ENCODE measurements around the gene PDLIM3.

Gene PDLIM3

GRCh38 chr4:185566972-185567371 lies 31.7 kb upstream of the PDLIM3 start:
- H3K79me1 ChIP-seq (ENCODE audit: low read length): no peaks in the 10 kb centered on the region
- no peak overlapping the region for H4K5ac ChIP-seq (ENCODE audit: low read length)
- H2BK120ac ChIP-seq (ENCODE audit: low read depth, low read length): no peak overlapping the region
- no peak overlapping the region for H3K18ac ChIP-seq (ENCODE audit: low read length)
- H2BK15ac ChIP-seq (replicated peaks; ENCODE audit: low read depth): no peak overlapping the region
- H3K27ac ChIP-seq (ENCODE audit: low read depth, low read length): peak overlapping the region; percentile 58
- no peak overlapping the region for H4K8ac ChIP-seq (ENCODE audit: low read depth, low read length)
- no peak overlapping the region for H3K4me2 ChIP-seq (ENCODE audit: low read length)
- H2BK5ac ChIP-seq (ENCODE audit: low read length): peak overlapping the region; percentile 17
- peak; percentile 83 for DNase-seq
- no peak overlapping the region for H3K23ac ChIP-seq (ENCODE audit: low read length)
- H3K4me3 ChIP-seq (ENCODE audit: low read length): no peak overlapping the region
- H3K36me3 ChIP-seq (ENCODE audit: control insufficient read depth, insufficient read depth, low read length): no peaks in the 10 kb centered on the region
- H3K79me2 ChIP-seq (ENCODE audit: control insufficient read depth, insufficient read depth, low read length): no peaks in the 10 kb centered on the region
- H3K4me1 ChIP-seq (ENCODE audit: control insufficient read depth, low read depth, low read length): peaks cover 2% of the 10 kb centered on the region
- H2AK5ac ChIP-seq (ENCODE audit: low read length): no peak overlapping the region
- H3K27me3 ChIP-seq (ENCODE audit: insufficient read depth, low read length, poor library complexity): no peaks in the 10 kb centered on the region
- WGBS (ENCODE audit: extremely low coverage, insufficient coverage, low lambda C conversion rate): no CpG with 5 or more reads among the region's 1 CpG
- no peak overlapping the region for H3K4ac ChIP-seq (ENCODE audit: low read depth, low read length)
- no peak overlapping the region for H3K9ac ChIP-seq (ENCODE audit: low read length)
- H3K56ac ChIP-seq (ENCODE audit: low read length): peak overlapping the region; percentile 27

- Histone ChIP-seq H3K36me3 (ENCODE audit: control insufficient read depth, insufficient read depth, low read length) (no peaks in the 10 kb centered on the region), H3K27me3 (ENCODE audit: insufficient read depth, low read length, poor library complexity) (no peaks in the 10 kb centered on the region), H3K23ac (ENCODE audit: low read length) (no peak overlapping the region), H2AK5ac (ENCODE audit: low read length) (no peak overlapping the region), H3K4me3 (ENCODE audit: low read length) (no peak overlapping the region), H2BK120ac (ENCODE audit: low read depth, low read length) (no peak overlapping the region), H3K4ac (ENCODE audit: low read depth, low read length) (no peak overlapping the region), H3K4me2 (ENCODE audit: low read length) (no peak overlapping the region), H3K4me1 (ENCODE audit: control insufficient read depth, low read depth, low read length) (peaks cover 2% of the 10 kb centered on the region), H3K18ac (ENCODE audit: low read length) (no peak overlapping the region), H3K27ac (ENCODE audit: low read depth, low read length) (peak overlapping the region; percentile 59), H3K79me1 (ENCODE audit: low read length) (no peaks in the 10 kb centered on the region), H3K56ac (ENCODE audit: low read length) (no peak overlapping the region), H3K79me2 (ENCODE audit: control insufficient read depth, insufficient read depth, low read length) (no peaks in the 10 kb centered on the region), H2BK15ac (replicated peaks; ENCODE audit: low read depth) (no peak overlapping the region), H3K9ac (ENCODE audit: low read length) (no peak overlapping the region), H4K8ac (ENCODE audit: low read depth, low read length) (no peak overlapping the region), H2BK5ac (ENCODE audit: low read length) (no peak overlapping the region), H4K5ac (ENCODE audit: low read length) (no peak overlapping the region)
- no CpG with 5 or more reads among the region's 8 CpGs for WGBS (ENCODE audit: extremely low coverage, insufficient coverage, low lambda C conversion rate)
- peak; percentile 62 for DNase-seq
Observed at GRCh38 chr4:185566425-185566824, 31.1 kb upstream of the PDLIM3 start.

GRCh38 chr4:185565696-185566095 lies 30.4 kb upstream of the PDLIM3 start:
- H2AK5ac ChIP-seq (ENCODE audit: low read length): peak overlapping the region; percentile 97
- peaks cover 2% of the 10 kb centered on the region for H3K4me1 ChIP-seq (ENCODE audit: control insufficient read depth, low read depth, low read length)
- H3K4me2 ChIP-seq (ENCODE audit: low read length): no peak overlapping the region
- no peak overlapping the region for H3K4me3 ChIP-seq (ENCODE audit: low read length)
- no peak overlapping the region for H3K23ac ChIP-seq (ENCODE audit: low read length)
- H3K4ac ChIP-seq (ENCODE audit: low read depth, low read length): no peak overlapping the region
- H2BK5ac ChIP-seq (ENCODE audit: low read length): peak overlapping the region; percentile 75
- H4K5ac ChIP-seq (ENCODE audit: low read length): no peak overlapping the region
- H3K18ac ChIP-seq (ENCODE audit: low read length): no peak overlapping the region
- H4K8ac ChIP-seq (ENCODE audit: low read depth, low read length): no peak overlapping the region
- no peaks in the 10 kb centered on the region for H3K27me3 ChIP-seq (ENCODE audit: insufficient read depth, low read length, poor library complexity)
- no peak for DNase-seq
- H3K36me3 ChIP-seq (ENCODE audit: control insufficient read depth, insufficient read depth, low read length): no peaks in the 10 kb centered on the region
- no peak overlapping the region for H2BK120ac ChIP-seq (ENCODE audit: low read depth, low read length)
- no peaks in the 10 kb centered on the region for H3K79me2 ChIP-seq (ENCODE audit: control insufficient read depth, insufficient read depth, low read length)
- H3K56ac ChIP-seq (ENCODE audit: low read length): peak overlapping the region; percentile 63
- H3K9ac ChIP-seq (ENCODE audit: low read length): no peak overlapping the region
- no peaks in the 10 kb centered on the region for H3K79me1 ChIP-seq (ENCODE audit: low read length)
- no peak overlapping the region for H2BK15ac ChIP-seq (replicated peaks; ENCODE audit: low read depth)
- no peak overlapping the region for H3K27ac ChIP-seq (ENCODE audit: low read depth, low read length)
- WGBS (ENCODE audit: extremely low coverage, insufficient coverage, low lambda C conversion rate): no CpG with 5 or more reads among the region's 3 CpGs

GRCh38 chr4:185564349-185564748 lies 29.0 kb upstream of the PDLIM3 start:
- Histone ChIP-seq H2BK120ac (ENCODE audit: low read depth, low read length) (no peak overlapping the region), H3K27me3 (ENCODE audit: insufficient read depth, low read length, poor library complexity) (no peaks in the 10 kb centered on the region), H3K4me2 (ENCODE audit: low read length) (no peak overlapping the region), H3K36me3 (ENCODE audit: control insufficient read depth, insufficient read depth, low read length) (no peaks in the 10 kb centered on the region), H3K4me3 (ENCODE audit: low read length) (no peak overlapping the region), H2BK5ac (ENCODE audit: low read length) (no peak overlapping the region), H3K56ac (ENCODE audit: low read length) (no peak overlapping the region), H3K79me1 (ENCODE audit: low read length) (no peaks in the 10 kb centered on the region), H3K79me2 (ENCODE audit: control insufficient read depth, insufficient read depth, low read length) (no peaks in the 10 kb centered on the region), H2BK15ac (replicated peaks; ENCODE audit: low read depth) (no peak overlapping the region), H3K4ac (ENCODE audit: low read depth, low read length) (no peak overlapping the region), H4K5ac (ENCODE audit: low read length) (no peak overlapping the region), H3K4me1 (ENCODE audit: control insufficient read depth, low read depth, low read length) (peaks cover 4% of the 10 kb centered on the region), H3K18ac (ENCODE audit: low read length) (no peak overlapping the region), H4K8ac (ENCODE audit: low read depth, low read length) (no peak overlapping the region), H3K27ac (ENCODE audit: low read depth, low read length) (no peak overlapping the region), H2AK5ac (ENCODE audit: low read length) (no peak overlapping the region), H3K9ac (ENCODE audit: low read length) (no peak overlapping the region), H3K23ac (ENCODE audit: low read length) (no peak overlapping the region)
- no CpG with 5 or more reads among the region's 3 CpGs for WGBS (ENCODE audit: extremely low coverage, insufficient coverage, low lambda C conversion rate)
- DNase-seq: no peak

- no CpG with 5 or more reads among the region's 3 CpGs for WGBS (ENCODE audit: extremely low coverage, insufficient coverage, low lambda C conversion rate)
- Histone ChIP-seq H4K8ac (ENCODE audit: low read depth, low read length) (no peak overlapping the region), H2AK5ac (ENCODE audit: low read length) (no peak overlapping the region), H3K79me1 (ENCODE audit: low read length) (no peaks in the 10 kb centered on the region), H3K27ac (ENCODE audit: low read depth, low read length) (no peak overlapping the region), H3K23ac (ENCODE audit: low read length) (no peak overlapping the region), H3K4me1 (ENCODE audit: control insufficient read depth, low read depth, low read length) (peaks cover 2% of the 10 kb centered on the region), H3K18ac (ENCODE audit: low read length) (no peak overlapping the region), H3K4me3 (ENCODE audit: low read length) (no peak overlapping the region), H3K27me3 (ENCODE audit: insufficient read depth, low read length, poor library complexity) (no peaks in the 10 kb centered on the region), H2BK120ac (ENCODE audit: low read depth, low read length) (no peak overlapping the region), H3K4me2 (ENCODE audit: low read length) (no peak overlapping the region), H2BK5ac (ENCODE audit: low read length) (no peak overlapping the region), H3K79me2 (ENCODE audit: control insufficient read depth, insufficient read depth, low read length) (no peaks in the 10 kb centered on the region), H4K5ac (ENCODE audit: low read length) (no peak overlapping the region), H3K56ac (ENCODE audit: low read length) (no peak overlapping the region), H3K9ac (ENCODE audit: low read length) (no peak overlapping the region), H2BK15ac (replicated peaks; ENCODE audit: low read depth) (no peak overlapping the region), H3K36me3 (ENCODE audit: control insufficient read depth, insufficient read depth, low read length) (no peaks in the 10 kb centered on the region), H3K4ac (ENCODE audit: low read depth, low read length) (no peak overlapping the region)
- no peak for DNase-seq
Observed at GRCh38 chr4:185562531-185562930, 27.2 kb upstream of the PDLIM3 start.

- no peaks in the 10 kb centered on the region for H3K27me3 ChIP-seq (ENCODE audit: insufficient read depth, low read length, poor library complexity)
- peak overlapping the region; percentile 35 for H3K56ac ChIP-seq (ENCODE audit: low read length)
- H3K79me1 ChIP-seq (ENCODE audit: low read length): no peaks in the 10 kb centered on the region
- H3K36me3 ChIP-seq (ENCODE audit: control insufficient read depth, insufficient read depth, low read length): no peaks in the 10 kb centered on the region
- H4K8ac ChIP-seq (ENCODE audit: low read depth, low read length): no peak overlapping the region
- peak overlapping the region; percentile 1 for H2BK120ac ChIP-seq (ENCODE audit: low read depth, low read length)
- H2BK5ac ChIP-seq (ENCODE audit: low read length): no peak overlapping the region
- no peak overlapping the region for H2BK15ac ChIP-seq (replicated peaks; ENCODE audit: low read depth)
- no peak overlapping the region for H3K9ac ChIP-seq (ENCODE audit: low read length)
- H3K79me2 ChIP-seq (ENCODE audit: control insufficient read depth, insufficient read depth, low read length): no peaks in the 10 kb centered on the region
- H3K23ac ChIP-seq (ENCODE audit: low read length): no peak overlapping the region
- H3K4ac ChIP-seq (ENCODE audit: low read depth, low read length): peak overlapping the region; percentile 41
- peak overlapping the region; percentile 20 for H2AK5ac ChIP-seq (ENCODE audit: low read length)
- H3K4me1 ChIP-seq (ENCODE audit: control insufficient read depth, low read depth, low read length): peaks cover 2% of the 10 kb centered on the region
- no peak for DNase-seq
- no CpG with 5 or more reads among the region's 5 CpGs for WGBS (ENCODE audit: extremely low coverage, insufficient coverage, low lambda C conversion rate)
- H3K4me3 ChIP-seq (ENCODE audit: low read length): no peak overlapping the region
- H3K4me2 ChIP-seq (ENCODE audit: low read length): no peak overlapping the region
- H4K5ac ChIP-seq (ENCODE audit: low read length): no peak overlapping the region
- no peak overlapping the region for H3K27ac ChIP-seq (ENCODE audit: low read depth, low read length)
- H3K18ac ChIP-seq (ENCODE audit: low read length): peak overlapping the region; percentile 72
Observed at GRCh38 chr4:185560316-185560715, 25.0 kb upstream of the PDLIM3 start.

Measured in mesendoderm (in vitro differentiated cells).